Caco-2 (cell line): ENCODE measurements around the gene NDUFA5. TPM values are rescaled to one million over a fixed set of nuclear protein-coding genes. Genes with fewer than 3 reads are reported as not detected.

Source experiments
- Bru-seq: library from RNA; stranded (reverse); fragments of 400-500 nt; gene quantifications from one replicate; lab custom pipeline; 2021; lab: Mats Ljungman, UMichigan
- BruChase-seq, 2 experiments: library from RNA; stranded (reverse); fragments of 400-500 nt; gene quantifications; one replicate each; lab custom pipeline; 2021; lab: Mats Ljungman, UMichigan
- BruUV-seq: library from RNA; stranded (reverse); fragments of 400-500 nt; replicated peaks from 2 replicates; lab custom pipeline; 2021; lab: Mats Ljungman, UMichigan
- CTCF ChIA-PET: fragments of 300-600 bp; sonication (Branson Sonifier 250); formaldehyde crosslinking; loops from one replicate; lab custom pipeline; 2022; ENCODE audit warnings: antibody characterized with exemption; lab: Charles Lee
- POLR2A ChIA-PET: fragments of 300-600 bp; sonication (Branson Sonifier 250); formaldehyde crosslinking; loops from one replicate; lab custom pipeline; 2022; ENCODE audit warnings: antibody characterized with exemption; lab: Charles Lee
- DNase-seq, 2 experiments: peaks; one replicate each; pipeline versions ENCODE4 v3.0.0 to v3.0.0-alpha.2; 2020 to 2022
- H3K27me3 ChIP-seq: replicated peaks from 2 replicates; pipeline ENCODE4 v1.6.0; 2011; ENCODE audit warnings: low read length; ENCODE audit not compliant: control insufficient read depth, insufficient read depth
- H3K36me3 ChIP-seq: 2 replicates; pipeline ENCODE4 v1.5.1; 2011; ENCODE audit warnings: low read length; ENCODE audit not compliant: control insufficient read depth, insufficient read depth
- H3K4me1 ChIP-seq: fragments of 250-450 bp; sonication (Bioruptor Pico); 2 replicates; pipeline ENCODE4 v1.5.1; 2020; ENCODE audit warnings: mild to moderate bottlenecking
- H3K4me3 ChIP-seq: 2 replicates; pipeline ENCODE4 v1.5.1; 2011; ENCODE audit warnings: low read depth, mild to moderate bottlenecking, control low read depth, low read length
- H3K9me3 ChIP-seq: fragments of 250-450 bp; sonication (Bioruptor Pico); 2 replicates; pipeline ENCODE4 v1.5.1; 2020; ENCODE audit warnings: mild to moderate bottlenecking, moderate library complexity
- H3K27ac Mint-ChIP-seq: one replicate; pipeline ENCODE4 v1.8.0; 2022; ENCODE audit warnings: mixed read lengths; ENCODE audit not compliant: unreplicated experiment
- H3K27me3 Mint-ChIP-seq: one replicate; pipeline ENCODE4 v1.8.0; 2022; ENCODE audit warnings: mixed read lengths; ENCODE audit not compliant: insufficient read depth, unreplicated experiment
- H3K36me3 Mint-ChIP-seq: one replicate; pipeline ENCODE4 v1.8.0; 2022; ENCODE audit warnings: mild to moderate bottlenecking, mixed read lengths; ENCODE audit not compliant: insufficient read depth, unreplicated experiment
- H3K4me1 Mint-ChIP-seq: one replicate; pipeline ENCODE4 v1.8.0; 2022; ENCODE audit warnings: low read depth, mixed read lengths; ENCODE audit not compliant: unreplicated experiment
- H3K4me3 Mint-ChIP-seq: one replicate; pipeline ENCODE4 v1.8.0; 2022; ENCODE audit warnings: mild to moderate bottlenecking, moderate library complexity, mixed read lengths; ENCODE audit not compliant: unreplicated experiment
- H3K9me3 Mint-ChIP-seq: one replicate; pipeline ENCODE4 v1.8.0; 2022; ENCODE audit warnings: mixed read lengths; ENCODE audit not compliant: unreplicated experiment
- CTCF ChIP-seq, 2 experiments: fragments of 200-600 bp in 1 of 2; IDR thresholded peaks; 1 replicate in 1 of 2; 2 replicates in 1 of 2; pipeline versions ENCODE4 v1.5.1 to v1.8.0; 2011 to 2022; ENCODE audit warnings: antibody characterized with exemption in 1 of 2, control low read depth in 1 of 2, inconsistent platforms in 1 of 2, low read depth in 1 of 2, low read length in 1 of 2, mild to moderate bottlenecking in 1 of 2, moderate library complexity in 1 of 2; ENCODE audit not compliant: insufficient read depth in 1 of 2, severe bottlenecking in 1 of 2, unreplicated experiment in 1 of 2
- intact Hi-C: fragments of 100-400 bp; cut with micrococcal nuclease; formaldehyde crosslinking; loops from one replicate; pipeline ENCODE4 v1.10.0; 2022; ENCODE audit not compliant: unreplicated experiment
- long read RNA-seq: library from polyadenylated mRNA; stranded (forward); transcript quantifications from one replicate; pipeline ENCODE4 v2.0.0, GENCODE V29; 2022
- total RNA-seq: library from RNA; stranded (reverse); gene quantifications from 2 replicates; pipeline ENCODE4 v1.2.3, GENCODE V29; 2022

NDUFA5 gene
- total RNA-seq: 87.9 and 88.9 TPM in 2 replicates
- Bru-seq, nascent RNA: percentile 90 among the genes with signal in this experiment
- BruChase-seq, experiment 1, labeled RNA remaining after a 2-hour chase: percentile 83 among the genes with signal in this experiment
- percentile 92 among the genes with signal in this experiment for BruChase-seq, experiment 2, labeled RNA remaining after a 6-hour chase
- long read RNA-seq, transcript NDUFA5-202 (4 exons, 1,360 nt): minor isoform, 19 of 289 reads
- long read RNA-seq, transcript NDUFA5-201 (5 exons, 1,901 nt): major isoform, 247 of 289 reads
- long read RNA-seq, partial matches to known transcripts: 1 of 289 reads
- long read RNA-seq, other reads (novel, unspliced or antisense): 11 of 289 reads

- Histone ChIP-seq H3K27me3 (no peaks in the 10 kb centered on the region), H3K4me1 (peaks cover 5% of the 10 kb centered on the region; the same call in 1 of the 2 replicates), H3K9me3 (no peaks in the 10 kb centered on the region), H3K4me3 (peak within 1 kb of the TSS; percentile 58), H3K36me3 (peaks cover 1% of the 10 kb centered on the region)
- peak; percentile 99 for DNase-seq
- no TSS peak for BruUV-seq
- no peak within 1 kb of the TSS for H3K27ac Mint-ChIP-seq
- TF ChIP-seq CTCF (IDR thresholded peaks at IDR 0.05; ENCODE audit: insufficient read depth in 1 of 2, low read depth in 1 of 2, low read length in 1 of 2, severe bottlenecking in 1 of 2, unreplicated experiment in 1 of 2): no peak
- H3K4me3 Mint-ChIP-seq: no peak within 1 kb of the TSS
- H3K27me3 Mint-ChIP-seq: peaks cover 3% of the 10 kb centered on the region
- H3K36me3 Mint-ChIP-seq: peaks cover 7% of the 10 kb centered on the region
- no peaks in the 10 kb centered on the region for H3K9me3 Mint-ChIP-seq
- CTCF ChIA-PET: interaction anchor here (0.6 to 1.6 kb wide), 6 partner anchors 21 to 240 kb away, joined by 3 to 16 read pairs (median 3); partner anchors contain the start of gene IQUB
- POLR2A ChIA-PET: interaction anchor here (0.6 to 1.3 kb wide), 5 partner anchors 11 to 191 kb away, joined by 3 to 8 read pairs (median 4); partner anchors contain the start of gene WASL
- H3K4me1 Mint-ChIP-seq: no peaks in the 10 kb centered on the region
- intact Hi-C loops: loop anchor here (1.0 kb wide), 3 partner anchors 14 to 192 kb away; partner anchors contain the start of genes IQUB and WASL
Observed at GRCh38 chr7:123557398-123558288, at the start of gene NDUFA5. Gene NDUFA5 (minus strand): TSS chr7:123557818. CDS start chr7:123557795, 23 bp downstream.

- intact Hi-C loops: no loop called here
- Mint-ChIP-seq H3K4me3 (no peak overlapping the region), H3K27me3 (no peaks in the 10 kb centered on the region), H3K27ac (no peak overlapping the region), H3K4me1 (no peaks in the 10 kb centered on the region), H3K36me3 (no peaks in the 10 kb centered on the region), H3K9me3 (no peaks in the 10 kb centered on the region)
- ChIA-PET CTCF (no interaction called here), POLR2A (no interaction called here)
- Histone ChIP-seq H3K4me3 (no peak overlapping the region), H3K4me1 (no peaks in the 10 kb centered on the region), H3K27me3 (no peaks in the 10 kb centered on the region), H3K36me3 (no peaks in the 10 kb centered on the region), H3K9me3 (no peaks in the 10 kb centered on the region)
- BruUV-seq: no TSS peak
- no peak for DNase-seq
- no peak for TF ChIP-seq CTCF (IDR thresholded peaks at IDR 0.05; ENCODE audit: insufficient read depth in 1 of 2, low read depth in 1 of 2, low read length in 1 of 2, severe bottlenecking in 1 of 2, unreplicated experiment in 1 of 2)
Observed at GRCh38 chr7:123604739-123605138, 47.1 kb upstream of the NDUFA5 start.

- Histone ChIP-seq H3K9me3 (no peaks in the 10 kb centered on the region), H3K27me3 (no peaks in the 10 kb centered on the region), H3K4me1 (no peaks in the 10 kb centered on the region), H3K4me3 (no peak overlapping the region), H3K36me3 (no peaks in the 10 kb centered on the region)
- no peak for TF ChIP-seq CTCF (IDR thresholded peaks at IDR 0.05; ENCODE audit: insufficient read depth in 1 of 2, low read depth in 1 of 2, low read length in 1 of 2, severe bottlenecking in 1 of 2, unreplicated experiment in 1 of 2)
- CTCF ChIA-PET: no interaction called here
- intact Hi-C loops: no loop called here
- Mint-ChIP-seq H3K36me3 (no peaks in the 10 kb centered on the region), H3K4me3 (no peak overlapping the region), H3K27ac (no peak overlapping the region), H3K27me3 (no peaks in the 10 kb centered on the region), H3K9me3 (no peaks in the 10 kb centered on the region), H3K4me1 (no peaks in the 10 kb centered on the region)
- no peak for DNase-seq
- BruUV-seq: no TSS peak
- POLR2A ChIA-PET: no interaction called here
Observed at GRCh38 chr7:123602648-123603047, 45.0 kb upstream of the NDUFA5 start.
